ENCODE data around the gene SH3TC1. TPM values are rescaled to one million over a fixed set of nuclear protein-coding genes. Genes with fewer than 3 reads are reported as not detected.

The SH3TC1 gene
- total and polyA plus RNA-seq, 2 of the 13 experiments (the other 11 are each of a cell fraction or from before 2014, with no cell fraction given), result 14.9 to 21.8 TPM

DNA sequence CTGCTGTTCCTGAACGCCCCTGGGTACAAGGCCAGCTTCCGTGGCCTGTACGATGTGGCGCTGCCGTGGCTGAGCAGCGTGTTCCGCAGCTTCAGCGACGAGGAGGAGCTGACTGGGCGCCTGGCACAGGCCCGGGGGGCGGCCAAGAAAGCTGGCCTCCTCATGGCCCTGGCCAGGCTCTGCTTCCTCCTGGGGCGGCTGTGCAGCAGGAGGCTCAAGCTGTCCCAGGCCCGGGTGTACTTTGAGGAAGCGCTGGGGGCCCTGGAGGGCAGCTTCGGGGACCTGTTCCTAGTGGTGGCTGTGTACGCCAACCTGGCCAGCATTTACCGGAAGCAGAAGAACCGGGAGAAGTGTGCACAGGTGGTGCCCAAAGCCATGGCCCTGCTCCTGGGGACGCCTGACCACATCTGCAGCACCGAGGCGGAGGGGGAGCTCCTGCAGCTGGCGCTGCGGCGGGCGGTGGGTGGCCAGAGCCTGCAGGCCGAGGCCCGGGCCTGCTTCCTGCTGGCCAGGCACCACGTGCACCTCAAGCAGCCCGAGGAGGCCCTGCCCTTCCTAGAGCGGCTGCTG lies 28.2 kb downstream of the SH3TC1 start (continued):
- TF ChIP-seq, protein P1, sequence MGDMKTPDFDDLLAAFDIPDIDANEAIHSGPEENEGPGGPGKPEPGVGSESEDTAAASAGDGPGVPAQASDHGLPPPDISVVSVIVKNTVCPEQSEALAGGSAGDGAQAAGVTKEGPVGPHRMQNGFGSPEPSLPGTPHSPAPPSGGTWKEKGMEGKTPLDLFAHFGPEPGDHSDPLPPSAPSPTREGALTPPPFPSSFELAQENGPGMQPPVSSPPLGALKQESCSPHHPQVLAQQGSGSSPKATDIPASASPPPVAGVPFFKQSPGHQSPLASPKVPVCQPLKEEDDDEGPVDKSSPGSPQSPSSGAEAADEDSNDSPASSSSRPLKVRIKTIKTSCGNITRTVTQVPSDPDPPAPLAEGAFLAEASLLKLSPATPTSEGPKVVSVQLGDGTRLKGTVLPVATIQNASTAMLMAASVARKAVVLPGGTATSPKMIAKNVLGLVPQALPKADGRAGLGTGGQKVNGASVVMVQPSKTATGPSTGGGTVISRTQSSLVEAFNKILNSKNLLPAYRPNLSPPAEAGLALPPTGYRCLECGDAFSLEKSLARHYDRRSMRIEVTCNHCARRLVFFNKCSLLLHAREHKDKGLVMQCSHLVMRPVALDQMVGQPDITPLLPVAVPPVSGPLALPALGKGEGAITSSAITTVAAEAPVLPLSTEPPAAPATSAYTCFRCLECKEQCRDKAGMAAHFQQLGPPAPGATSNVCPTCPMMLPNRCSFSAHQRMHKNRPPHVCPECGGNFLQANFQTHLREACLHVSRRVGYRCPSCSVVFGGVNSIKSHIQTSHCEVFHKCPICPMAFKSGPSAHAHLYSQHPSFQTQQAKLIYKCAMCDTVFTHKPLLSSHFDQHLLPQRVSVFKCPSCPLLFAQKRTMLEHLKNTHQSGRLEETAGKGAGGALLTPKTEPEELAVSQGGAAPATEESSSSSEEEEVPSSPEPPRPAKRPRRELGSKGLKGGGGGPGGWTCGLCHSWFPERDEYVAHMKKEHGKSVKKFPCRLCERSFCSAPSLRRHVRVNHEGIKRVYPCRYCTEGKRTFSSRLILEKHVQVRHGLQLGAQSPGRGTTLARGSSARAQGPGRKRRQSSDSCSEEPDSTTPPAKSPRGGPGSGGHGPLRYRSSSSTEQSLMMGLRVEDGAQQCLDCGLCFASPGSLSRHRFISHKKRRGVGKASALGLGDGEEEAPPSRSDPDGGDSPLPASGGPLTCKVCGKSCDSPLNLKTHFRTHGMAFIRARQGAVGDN (CRISPR knock-in tag; IDR thresholded peaks at IDR 0.05), result peak; percentile 2; the same call in 1 of the 2 replicates
- TF ChIP-seq ZNF614 (CRISPR knock-in tag; IDR thresholded peaks at IDR 0.05; ENCODE audit: borderline replicate concordance) (no peak), ZNF329 (CRISPR knock-in tag; IDR thresholded peaks at IDR 0.05; ENCODE audit: low read depth) (no peak), ZNF775 (CRISPR knock-in tag; IDR thresholded peaks at IDR 0.05; ENCODE audit: borderline replicate concordance) (no peak), BCL6 (CRISPR knock-in tag; IDR thresholded peaks at IDR 0.05) (no peak), RBFOX2 (IDR thresholded peaks at IDR 0.05; ENCODE audit: low read depth, low read length) (0 out of 2 replicates have a peak, but pooled peaks have one; percentile 10), ZNF263 (CRISPR knock-in tag; IDR thresholded peaks at IDR 0.05) (no peak), ZNF790 (CRISPR knock-in tag; IDR thresholded peaks at IDR 0.05; ENCODE audit: borderline replicate concordance) (no peak), SNAI1 (CRISPR knock-in tag; IDR thresholded peaks at IDR 0.05; ENCODE audit: borderline replicate concordance) (no peak), ZNF891 (CRISPR knock-in tag; IDR thresholded peaks at IDR 0.05) (0 out of 2 replicates have a peak, but pooled peaks have one; percentile 32), CHCHD3 (CRISPR knock-in tag; IDR thresholded peaks at IDR 0.05) (no peak), ZNF616 (CRISPR knock-in tag; IDR thresholded peaks at IDR 0.05; ENCODE audit: low read depth) (no peak), IRF2 (CRISPR knock-in tag; IDR thresholded peaks at IDR 0.05) (no peak), SP5 (CRISPR knock-in tag; IDR thresholded peaks at IDR 0.05; ENCODE audit: borderline replicate concordance, low read depth) (no peak), RAD21 (CRISPR knock-in tag; IDR thresholded peaks at IDR 0.05) (no peak), TBP (CRISPR knock-in tag; IDR thresholded peaks at IDR 0.05) (no peak)
- TF ChIP-seq, protein P2, sequence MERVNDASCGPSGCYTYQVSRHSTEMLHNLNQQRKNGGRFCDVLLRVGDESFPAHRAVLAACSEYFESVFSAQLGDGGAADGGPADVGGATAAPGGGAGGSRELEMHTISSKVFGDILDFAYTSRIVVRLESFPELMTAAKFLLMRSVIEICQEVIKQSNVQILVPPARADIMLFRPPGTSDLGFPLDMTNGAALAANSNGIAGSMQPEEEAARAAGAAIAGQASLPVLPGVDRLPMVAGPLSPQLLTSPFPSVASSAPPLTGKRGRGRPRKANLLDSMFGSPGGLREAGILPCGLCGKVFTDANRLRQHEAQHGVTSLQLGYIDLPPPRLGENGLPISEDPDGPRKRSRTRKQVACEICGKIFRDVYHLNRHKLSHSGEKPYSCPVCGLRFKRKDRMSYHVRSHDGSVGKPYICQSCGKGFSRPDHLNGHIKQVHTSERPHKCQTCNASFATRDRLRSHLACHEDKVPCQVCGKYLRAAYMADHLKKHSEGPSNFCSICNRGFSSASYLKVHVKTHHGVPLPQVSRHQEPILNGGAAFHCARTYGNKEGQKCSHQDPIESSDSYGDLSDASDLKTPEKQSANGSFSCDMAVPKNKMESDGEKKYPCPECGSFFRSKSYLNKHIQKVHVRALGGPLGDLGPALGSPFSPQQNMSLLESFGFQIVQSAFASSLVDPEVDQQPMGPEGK (CRISPR knock-in tag; IDR thresholded peaks at IDR 0.05), result no peak
- TF ChIP-seq, protein P3, sequence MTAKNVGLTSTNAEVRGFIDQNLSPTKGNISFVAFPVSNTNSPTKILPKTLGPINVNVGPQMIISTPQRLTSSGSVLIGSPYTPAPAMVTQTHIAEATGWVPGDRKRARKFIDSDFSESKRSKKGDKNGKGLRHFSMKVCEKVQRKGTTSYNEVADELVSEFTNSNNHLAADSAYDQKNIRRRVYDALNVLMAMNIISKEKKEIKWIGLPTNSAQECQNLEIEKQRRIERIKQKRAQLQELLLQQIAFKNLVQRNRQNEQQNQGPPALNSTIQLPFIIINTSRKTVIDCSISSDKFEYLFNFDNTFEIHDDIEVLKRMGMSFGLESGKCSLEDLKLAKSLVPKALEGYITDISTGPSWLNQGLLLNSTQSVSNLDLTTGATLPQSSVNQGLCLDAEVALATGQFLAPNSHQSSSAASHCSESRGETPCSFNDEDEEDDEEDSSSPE (CRISPR knock-in tag; IDR thresholded peaks at IDR 0.05), result no peak
- TF ChIP-seq, protein P4, sequence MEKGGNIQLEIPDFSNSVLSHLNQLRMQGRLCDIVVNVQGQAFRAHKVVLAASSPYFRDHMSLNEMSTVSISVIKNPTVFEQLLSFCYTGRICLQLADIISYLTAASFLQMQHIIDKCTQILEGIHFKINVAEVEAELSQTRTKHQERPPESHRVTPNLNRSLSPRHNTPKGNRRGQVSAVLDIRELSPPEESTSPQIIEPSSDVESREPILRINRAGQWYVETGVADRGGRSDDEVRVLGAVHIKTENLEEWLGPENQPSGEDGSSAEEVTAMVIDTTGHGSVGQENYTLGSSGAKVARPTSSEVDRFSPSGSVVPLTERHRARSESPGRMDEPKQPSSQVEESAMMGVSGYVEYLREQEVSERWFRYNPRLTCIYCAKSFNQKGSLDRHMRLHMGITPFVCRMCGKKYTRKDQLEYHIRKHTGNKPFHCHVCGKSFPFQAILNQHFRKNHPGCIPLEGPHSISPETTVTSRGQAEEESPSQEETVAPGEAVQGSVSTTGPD (CRISPR knock-in tag; IDR thresholded peaks at IDR 0.05), result no peak

Measured in HepG2 (cell line).